ENCODE measurements around the gene RNF182. TPM values are rescaled to one million over a fixed set of nuclear protein-coding genes. Genes with fewer than 3 reads are reported as not detected.

RNF182 gene
- total and polyA plus RNA-seq, 2 experiments from 2014 or later: 1.8 to 2.7 TPM

- H3K9ac ChIP-seq: no peak overlapping the region
- H3K9me3 ChIP-seq (ENCODE audit: low read depth): no peaks in the 10 kb centered on the region
- no peaks in the 10 kb centered on the region for H4K20me1 ChIP-seq (ENCODE audit: insufficient read depth)
- H3K27ac ChIP-seq: no peak overlapping the region
- WGBS, 2 experiments (ENCODE audit: low coverage in 1 of 2, low lambda C conversion rate in 2 of 2, missing lambda C conversion rate in 2 of 2): 83 to 91% methylated on average over 3 of the region's 3 CpGs
- H3K4me2 ChIP-seq (ENCODE audit: unreplicated experiment): no peak overlapping the region
- no peaks in the 10 kb centered on the region for H3K27me3 ChIP-seq (replicated peaks; ENCODE audit: insufficient read depth)
- H3K4me1 ChIP-seq (ENCODE audit: insufficient read depth): peaks cover 9% of the 10 kb centered on the region
- no peak overlapping the region for H2AFZ ChIP-seq
- in situ Hi-C loops (cut with MboI): no loop called here
- 0 out of 2 replicates have a peak, but pooled peaks cover 6% of the 10 kb centered on the region for H3K79me2 ChIP-seq (ENCODE audit: insufficient read depth)
- no peaks in the 10 kb centered on the region for H3K36me3 ChIP-seq (ENCODE audit: low read depth)
- H3K4me3 ChIP-seq: no peak overlapping the region
- DNase-seq: no peak
- H3K9me2 ChIP-seq (ENCODE audit: insufficient read depth): no peaks in the 10 kb centered on the region
- H3F3A ChIP-seq (ENCODE audit: insufficient read depth): peaks cover 13% of the 10 kb centered on the region
- TF ChIP-seq EZH2 (IDR thresholded peaks at IDR 0.05; ENCODE audit: insufficient read depth, poor library complexity, severe bottlenecking) (no peak), EZH2phosphoT487 (IDR thresholded peaks at IDR 0.05; ENCODE audit: insufficient read depth, low read depth) (no peak)
Measured at GRCh38 chr6:13927203-13927602, 2.5 kb downstream of the RNF182 start.

DNA sequence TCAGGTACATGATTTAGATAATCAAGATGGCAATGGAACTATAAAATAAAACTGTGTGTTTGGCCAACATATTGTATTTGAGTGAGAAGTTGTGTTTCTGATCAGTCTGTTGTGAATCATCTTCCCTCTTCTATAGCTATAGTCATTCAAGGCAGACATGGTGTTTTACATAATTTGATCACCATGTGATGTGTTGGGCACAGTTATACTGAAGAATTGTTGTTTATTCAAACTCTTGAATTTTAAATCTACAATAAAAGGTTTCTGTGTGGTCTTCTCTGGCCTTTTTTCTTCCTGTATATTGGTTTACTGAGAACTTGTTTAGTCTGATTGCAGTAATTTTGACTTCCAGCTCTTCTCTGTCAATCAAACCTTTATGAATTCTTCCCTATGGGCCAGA, 4.4 kb downstream of the RNF182 start:
- Histone ChIP-seq H4K20me1 (ENCODE audit: insufficient read depth) (no peaks in the 10 kb centered on the region), H3K4me3 (no peak overlapping the region), H3K9me3 (ENCODE audit: low read depth) (no peaks in the 10 kb centered on the region), H3K36me3 (ENCODE audit: low read depth) (no peaks in the 10 kb centered on the region), H3F3A (ENCODE audit: insufficient read depth) (peaks cover 3% of the 10 kb centered on the region; the same call in 1 of the 2 replicates), H3K4me2 (ENCODE audit: unreplicated experiment) (no peak overlapping the region), H3K79me2 (ENCODE audit: insufficient read depth) (0 out of 2 replicates have a peak, but pooled peaks cover 6% of the 10 kb centered on the region), H3K9me2 (ENCODE audit: insufficient read depth) (no peaks in the 10 kb centered on the region), H3K9ac (no peak overlapping the region), H3K27me3 (replicated peaks; ENCODE audit: insufficient read depth) (no peaks in the 10 kb centered on the region), H3K4me1 (ENCODE audit: insufficient read depth) (no peaks in the 10 kb centered on the region), H2AFZ (no peak overlapping the region), H3K27ac (no peak overlapping the region)
- in situ Hi-C loops (cut with MboI): no loop called here
- no peak for DNase-seq
- TF ChIP-seq EZH2phosphoT487 (IDR thresholded peaks at IDR 0.05; ENCODE audit: insufficient read depth, low read depth) (no peak), EZH2 (IDR thresholded peaks at IDR 0.05; ENCODE audit: insufficient read depth, poor library complexity, severe bottlenecking) (no peak)

DNA sequence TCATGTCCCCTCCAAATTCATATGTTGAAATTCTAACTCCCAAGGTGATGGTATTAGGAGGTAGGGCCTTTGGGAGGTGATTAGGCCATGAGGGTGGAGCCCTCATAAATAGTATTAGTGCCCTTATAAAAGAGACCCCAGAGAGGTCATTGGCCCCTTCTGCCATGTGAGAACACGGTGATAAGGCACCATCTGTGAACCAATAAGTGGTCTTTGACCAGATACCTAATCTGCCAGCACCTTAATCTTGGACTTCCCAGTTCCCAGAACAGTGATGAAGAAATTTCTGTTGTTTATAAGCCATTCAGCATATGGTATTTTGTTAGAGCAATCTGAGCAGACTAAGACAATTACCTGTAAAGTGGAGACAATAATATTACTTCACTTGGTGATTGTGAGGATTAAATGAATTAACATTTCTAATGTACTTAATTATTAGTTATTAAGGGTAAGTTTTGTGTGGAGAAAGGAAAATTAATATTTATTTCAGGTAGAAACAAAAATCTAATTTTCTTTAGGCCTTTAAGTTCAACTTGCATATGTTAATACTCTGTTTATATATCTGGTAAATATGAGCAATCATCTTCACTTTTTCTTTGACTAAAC, 7.1 kb downstream of the RNF182 start:
- no peak overlapping the region for H3K9ac ChIP-seq
- H3K4me1 ChIP-seq (ENCODE audit: insufficient read depth): no peaks in the 10 kb centered on the region
- H3K79me2 ChIP-seq (ENCODE audit: insufficient read depth): no peaks in the 10 kb centered on the region
- no peaks in the 10 kb centered on the region for H3K36me3 ChIP-seq (ENCODE audit: low read depth)
- H4K20me1 ChIP-seq (ENCODE audit: insufficient read depth): no peaks in the 10 kb centered on the region
- H3K4me3 ChIP-seq: no peak overlapping the region
- no peak for TF ChIP-seq EZH2phosphoT487 (IDR thresholded peaks at IDR 0.05; ENCODE audit: insufficient read depth, low read depth)
- no peak for TF ChIP-seq EZH2 (IDR thresholded peaks at IDR 0.05; ENCODE audit: insufficient read depth, poor library complexity, severe bottlenecking)
- in situ Hi-C loops (cut with MboI): no loop called here
- H3F3A ChIP-seq (ENCODE audit: insufficient read depth): no peaks in the 10 kb centered on the region
- WGBS, 2 experiments (ENCODE audit: low coverage in 1 of 2, low lambda C conversion rate in 2 of 2, missing lambda C conversion rate in 2 of 2): 62 to 75% methylated on average over 1 of the region's 1 CpG
- DNase-seq: no peak
- no peaks in the 10 kb centered on the region for H3K9me3 ChIP-seq (ENCODE audit: low read depth)
- no peak overlapping the region for H2AFZ ChIP-seq
- no peaks in the 10 kb centered on the region for H3K9me2 ChIP-seq (ENCODE audit: insufficient read depth)
- no peaks in the 10 kb centered on the region for H3K27me3 ChIP-seq (replicated peaks; ENCODE audit: insufficient read depth)
- H3K4me2 ChIP-seq (ENCODE audit: unreplicated experiment): no peak overlapping the region
- H3K27ac ChIP-seq: no peak overlapping the region

- Histone ChIP-seq H3K4me2 (ENCODE audit: unreplicated experiment) (no peak overlapping the region), H3K9ac (no peak overlapping the region), H3K4me3 (no peak overlapping the region), H3K9me2 (ENCODE audit: insufficient read depth) (no peaks in the 10 kb centered on the region), H4K20me1 (ENCODE audit: insufficient read depth) (no peaks in the 10 kb centered on the region), H3K4me1 (ENCODE audit: insufficient read depth) (no peaks in the 10 kb centered on the region), H3F3A (ENCODE audit: insufficient read depth) (no peaks in the 10 kb centered on the region), H3K79me2 (ENCODE audit: insufficient read depth) (no peaks in the 10 kb centered on the region), H3K36me3 (ENCODE audit: low read depth) (no peaks in the 10 kb centered on the region), H3K9me3 (ENCODE audit: low read depth) (no peaks in the 10 kb centered on the region), H3K27ac (no peak overlapping the region), H3K27me3 (replicated peaks; ENCODE audit: insufficient read depth) (no peaks in the 10 kb centered on the region), H2AFZ (no peak overlapping the region)
- WGBS, 2 experiments (ENCODE audit: low coverage in 1 of 2, low lambda C conversion rate in 2 of 2, missing lambda C conversion rate in 2 of 2): 80 to 92% methylated on average over 1 of the region's 1 CpG
- no peak for DNase-seq
- TF ChIP-seq EZH2 (IDR thresholded peaks at IDR 0.05; ENCODE audit: insufficient read depth, poor library complexity, severe bottlenecking) (no peak), EZH2phosphoT487 (IDR thresholded peaks at IDR 0.05; ENCODE audit: insufficient read depth, low read depth) (no peak)
- in situ Hi-C loops (cut with MboI): no loop called here
Measured at GRCh38 chr6:13932785-13933184, 8.0 kb downstream of the RNF182 start.

DNA sequence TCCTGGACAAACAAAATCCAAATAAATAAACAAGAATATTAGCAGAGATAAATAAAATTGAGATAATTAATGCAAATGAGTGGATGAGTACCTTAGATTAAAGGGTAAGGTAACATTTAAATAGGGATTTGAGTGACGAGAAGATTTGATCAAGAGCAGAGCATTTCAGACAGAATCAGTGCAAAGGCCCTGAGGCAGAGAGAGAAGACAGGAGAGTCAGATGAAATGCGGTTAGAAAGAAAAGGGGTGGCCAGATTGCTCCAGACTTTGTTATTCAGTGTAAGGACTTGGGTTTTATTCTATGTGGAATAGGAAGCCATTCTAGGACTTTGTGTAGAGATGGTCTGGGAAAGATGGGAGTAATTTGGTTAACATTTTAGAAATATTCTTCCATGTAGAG, 10.0 kb downstream of the RNF182 start:
- Histone ChIP-seq H2AFZ (no peak overlapping the region), H3K36me3 (ENCODE audit: low read depth) (no peaks in the 10 kb centered on the region), H3K79me2 (ENCODE audit: insufficient read depth) (no peaks in the 10 kb centered on the region), H3K27me3 (replicated peaks; ENCODE audit: insufficient read depth) (no peaks in the 10 kb centered on the region), H3K4me1 (ENCODE audit: insufficient read depth) (no peaks in the 10 kb centered on the region), H3K9me2 (ENCODE audit: insufficient read depth) (no peaks in the 10 kb centered on the region), H3K4me2 (ENCODE audit: unreplicated experiment) (no peak overlapping the region), H3F3A (ENCODE audit: insufficient read depth) (no peaks in the 10 kb centered on the region), H3K9ac (no peak overlapping the region), H4K20me1 (ENCODE audit: insufficient read depth) (no peaks in the 10 kb centered on the region), H3K4me3 (no peak overlapping the region), H3K9me3 (ENCODE audit: low read depth) (no peaks in the 10 kb centered on the region), H3K27ac (no peak overlapping the region)
- TF ChIP-seq EZH2 (IDR thresholded peaks at IDR 0.05; ENCODE audit: insufficient read depth, poor library complexity, severe bottlenecking) (no peak), EZH2phosphoT487 (IDR thresholded peaks at IDR 0.05; ENCODE audit: insufficient read depth, low read depth) (no peak)
- in situ Hi-C loops (cut with MboI): no loop called here
- WGBS, 2 experiments (ENCODE audit: low coverage in 1 of 2, low lambda C conversion rate in 2 of 2, missing lambda C conversion rate in 2 of 2): 89% methylated on average over 2 of the region's 2 CpGs
- no peak for DNase-seq

Measured in GM23248 (cell line).